H9 (cell line): ENCODE data around the gene ADAM23. TPM values are rescaled to one million over a fixed set of nuclear protein-coding genes. Genes with fewer than 3 reads are reported as not detected.

ENCODE experiments used
- DNase-seq: peaks from one replicate; pipeline ENCODE4 v3.0.0-alpha.2; 2017
- H2AFZ ChIP-seq: one replicate; pipeline ENCODE4 v1.6.1; 2013; ENCODE audit warnings: mild to moderate bottlenecking, low read length, control low read depth, moderate library complexity
- H2AK5ac ChIP-seq: 2 replicates; pipeline ENCODE4 v1.6.1; 2013; ENCODE audit warnings: low read length, control low read depth, mixed read lengths; ENCODE audit not compliant: insufficient read length
- H2BK120ac ChIP-seq: one replicate; pipeline ENCODE4 v1.6.1; 2013; ENCODE audit warnings: low read depth, mild to moderate bottlenecking, low read length, control low read depth, inconsistent platforms; ENCODE audit not compliant: poor library complexity, severe bottlenecking
- H2BK12ac ChIP-seq: 2 replicates; pipeline ENCODE4 v1.6.1; 2013; ENCODE audit warnings: low read length, control low read depth, mixed read lengths, low read depth; ENCODE audit not compliant: insufficient read length
- H2BK15ac ChIP-seq: 2 replicates; pipeline ENCODE4 v1.6.1; 2013; ENCODE audit warnings: low read depth, low read length, control low read depth
- H2BK20ac ChIP-seq: one replicate; pipeline ENCODE4 v1.6.1; 2013; ENCODE audit warnings: low read depth, mild to moderate bottlenecking, low read length, control low read depth, inconsistent platforms; ENCODE audit not compliant: poor library complexity, severe bottlenecking
- H2BK5ac ChIP-seq: 2 replicates; pipeline ENCODE4 v1.6.1; 2013; ENCODE audit warnings: low read length, control low read depth, mixed read lengths; ENCODE audit not compliant: insufficient read length
- H3K14ac ChIP-seq: 2 replicates; pipeline ENCODE4 v1.6.1; 2013; ENCODE audit warnings: low read length, control low read depth; ENCODE audit not compliant: insufficient read depth
- H3K18ac ChIP-seq: 2 replicates; pipeline ENCODE4 v1.6.1; 2013; ENCODE audit warnings: low read depth, mild to moderate bottlenecking, mixed read lengths, low read length, control low read depth; ENCODE audit not compliant: insufficient read length
- H3K23ac ChIP-seq: 2 replicates; pipeline ENCODE4 v1.6.1; 2013; ENCODE audit warnings: low read length, control low read depth, mixed read lengths, low read depth; ENCODE audit not compliant: insufficient read length
- H3K23me2 ChIP-seq: 2 replicates; pipeline ENCODE4 v1.6.1; 2013; ENCODE audit warnings: low read depth, mild to moderate bottlenecking, mixed read lengths, low read length, control low read depth; ENCODE audit not compliant: insufficient read length, poor library complexity, severe bottlenecking
- H3K27ac ChIP-seq: 2 replicates; pipeline ENCODE4 v1.5.1; 2013; ENCODE audit warnings: low read length, control low read depth, mixed read lengths, low read depth; ENCODE audit not compliant: insufficient read length
- H3K27me3 ChIP-seq: 2 replicates; pipeline ENCODE4 v1.6.1; 2013; ENCODE audit warnings: low read length, control low read depth, inconsistent platforms; ENCODE audit not compliant: insufficient read depth
- H3K4ac ChIP-seq: 2 replicates; pipeline ENCODE4 v1.6.1; 2013; ENCODE audit warnings: low read depth, mild to moderate bottlenecking, control low read depth, inconsistent platforms, low read length, moderate library complexity
- H3K4me1 ChIP-seq: 2 replicates; pipeline ENCODE4 v1.6.1; 2013; ENCODE audit warnings: low read length, control low read depth, inconsistent platforms; ENCODE audit not compliant: insufficient read depth
- H3K4me2 ChIP-seq: 2 replicates; pipeline ENCODE4 v1.6.1; 2013; ENCODE audit warnings: low read length, control low read depth, mixed read lengths; ENCODE audit not compliant: insufficient read length, insufficient read depth
- H3K56ac ChIP-seq: 2 replicates; pipeline ENCODE4 v1.6.1; 2013; ENCODE audit warnings: low read depth, mild to moderate bottlenecking, mixed read lengths, low read length, control low read depth; ENCODE audit not compliant: insufficient read length
- H3K79me1 ChIP-seq: 2 replicates; pipeline ENCODE4 v1.6.1; 2013; ENCODE audit warnings: low read depth, mild to moderate bottlenecking, moderate library complexity, low read length, control low read depth, inconsistent platforms; ENCODE audit not compliant: insufficient read depth, poor library complexity, severe bottlenecking
- H3K79me2 ChIP-seq: 2 replicates; pipeline ENCODE4 v1.6.1; 2013; ENCODE audit warnings: low read length, control low read depth, inconsistent platforms; ENCODE audit not compliant: insufficient read depth
- H3K9ac ChIP-seq: 2 replicates; pipeline ENCODE4 v1.6.1; 2013; ENCODE audit warnings: low read length, control low read depth, mixed read lengths; ENCODE audit not compliant: insufficient read length; ENCODE audit errors: extremely low read depth
- H3K9me3 ChIP-seq: one replicate; pipeline ENCODE4 v1.6.1; 2013; ENCODE audit warnings: low read depth, low read length, inconsistent platforms; ENCODE audit not compliant: control insufficient read depth
- H3T11ph ChIP-seq: one replicate; pipeline ENCODE4 v1.6.1; 2013; ENCODE audit warnings: mild to moderate bottlenecking, low read length, control low read depth, inconsistent platforms
- H4K20me1 ChIP-seq: one replicate; pipeline ENCODE4 v1.6.1; 2013; ENCODE audit not compliant: control insufficient read depth, insufficient read length, insufficient read depth
- H4K5ac ChIP-seq: 2 replicates; pipeline ENCODE4 v1.6.1; 2013; ENCODE audit warnings: low read depth, mild to moderate bottlenecking, mixed read lengths, low read length, control low read depth; ENCODE audit not compliant: insufficient read length
- H4K8ac ChIP-seq: replicated peaks from 2 replicates; pipeline ENCODE4 v1.6.1; 2013; ENCODE audit warnings: low read length, control low read depth, mixed read lengths, low read depth; ENCODE audit not compliant: insufficient read length
- H4K91ac ChIP-seq: 2 replicates; pipeline ENCODE4 v1.6.1; 2013; ENCODE audit warnings: low read depth, mild to moderate bottlenecking, moderate library complexity, mixed read lengths, low read length, control low read depth; ENCODE audit not compliant: insufficient read length
- H3K27ac Mint-ChIP-seq, 3 experiments: 2 replicates in 2 of 3; 3 replicates in 1 of 3; pipeline ENCODE4 v1.8.0; 2020 to 2021; ENCODE audit warnings: mixed read lengths in 3 of 3, mild to moderate bottlenecking in 1 of 3, moderate library complexity in 1 of 3
- H3K27me3 Mint-ChIP-seq: 2 replicates; pipeline ENCODE4 v1.8.0; 2021; ENCODE audit warnings: low read depth, mild to moderate bottlenecking, moderate library complexity, mixed read lengths
- H3K36me3 Mint-ChIP-seq, 3 experiments: 2 replicates in 2 of 3; 3 replicates in 1 of 3; pipeline ENCODE4 v1.8.0; 2020 to 2021; ENCODE audit warnings: low read depth in 3 of 3, mixed read lengths in 3 of 3; ENCODE audit not compliant: insufficient read depth in 1 of 3
- H3K4me1 Mint-ChIP-seq, 2 experiments: 2 replicates each; pipeline ENCODE4 v1.8.0; 2020; ENCODE audit warnings: mixed read lengths in 2 of 2
- H3K4me3 Mint-ChIP-seq, 2 experiments: 2 replicates in 1 of 2; 3 replicates in 1 of 2; pipeline ENCODE4 v1.8.0; 2020 to 2021; ENCODE audit warnings: mild to moderate bottlenecking in 2 of 2, mixed read lengths in 2 of 2, moderate library complexity in 1 of 2
- H3K9me3 Mint-ChIP-seq, 2 experiments: 2 replicates in 1 of 2; 3 replicates in 1 of 2; pipeline ENCODE4 v1.8.0; 2020; ENCODE audit warnings: mild to moderate bottlenecking in 2 of 2, mixed read lengths in 2 of 2, moderate library complexity in 1 of 2
- total RNA-seq: library from RNA; stranded (reverse); gene quantifications from 2 replicates; pipeline ENCODE4 v1.2.1, GENCODE V29; 2021
- TF ChIP-seq, protein P1 (sequence below): fragments of 200-600 bp; sonication (generic); conservative IDR thresholded peaks from 3 replicates; pipeline ENCODE4 v1.8.0; 2021; ENCODE audit warnings: antibody characterized with exemption, mild to moderate bottlenecking

ADAM23 gene
- total RNA-seq, 1 experiment from 2014 or later = 21.4 TPM

DNA sequence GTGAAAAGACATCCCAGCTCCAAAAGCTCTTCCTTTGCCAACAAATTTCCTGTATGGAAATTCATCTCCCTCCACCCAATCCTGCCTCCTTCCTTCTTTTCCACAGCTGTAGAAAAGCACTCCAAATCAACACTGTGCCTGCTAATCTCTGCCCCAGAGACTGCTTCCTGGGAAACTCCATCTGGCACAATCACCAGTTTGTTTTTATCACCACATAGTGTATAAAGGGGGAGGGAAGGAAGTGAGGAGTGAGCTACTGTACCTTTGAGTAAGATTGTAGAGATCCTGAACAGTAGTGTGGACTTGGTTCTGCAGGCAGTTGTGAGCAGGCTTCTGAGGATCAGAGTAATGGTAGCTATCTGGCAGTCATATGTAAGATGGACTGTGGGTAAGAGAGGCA lies 184.3 kb downstream of the ADAM23 start:
- Histone ChIP-seq H3K14ac (no peak overlapping the region), H2BK20ac (no peak overlapping the region), H2AFZ (no peak overlapping the region), H4K91ac (no peak overlapping the region), H3K27me3 (no peaks in the 10 kb centered on the region), H2AK5ac (no peak overlapping the region), H3K9ac (no peak overlapping the region), H3K23ac (no peak overlapping the region), H3K56ac (no peak overlapping the region), H2BK15ac (no peak overlapping the region), H3K27ac (no peak overlapping the region), H2BK120ac (no peak overlapping the region), H3K4me2 (no peak overlapping the region), H2BK12ac (no peak overlapping the region), H2BK5ac (no peak overlapping the region), H3K9me3 (no peaks in the 10 kb centered on the region), H4K8ac (no peak overlapping the region), H3T11ph (no peak overlapping the region), H3K18ac (no peak overlapping the region), H3K79me2 (no peaks in the 10 kb centered on the region), H3K4ac (no peak overlapping the region), H3K23me2 (no peaks in the 10 kb centered on the region), H4K20me1 (no peaks in the 10 kb centered on the region), H3K79me1 (no peaks in the 10 kb centered on the region), H4K5ac (no peak overlapping the region), H3K4me1 (no peaks in the 10 kb centered on the region)
- H3K4me3 Mint-ChIP-seq = no peak overlapping the region
- TF ChIP-seq, protein P1, sequence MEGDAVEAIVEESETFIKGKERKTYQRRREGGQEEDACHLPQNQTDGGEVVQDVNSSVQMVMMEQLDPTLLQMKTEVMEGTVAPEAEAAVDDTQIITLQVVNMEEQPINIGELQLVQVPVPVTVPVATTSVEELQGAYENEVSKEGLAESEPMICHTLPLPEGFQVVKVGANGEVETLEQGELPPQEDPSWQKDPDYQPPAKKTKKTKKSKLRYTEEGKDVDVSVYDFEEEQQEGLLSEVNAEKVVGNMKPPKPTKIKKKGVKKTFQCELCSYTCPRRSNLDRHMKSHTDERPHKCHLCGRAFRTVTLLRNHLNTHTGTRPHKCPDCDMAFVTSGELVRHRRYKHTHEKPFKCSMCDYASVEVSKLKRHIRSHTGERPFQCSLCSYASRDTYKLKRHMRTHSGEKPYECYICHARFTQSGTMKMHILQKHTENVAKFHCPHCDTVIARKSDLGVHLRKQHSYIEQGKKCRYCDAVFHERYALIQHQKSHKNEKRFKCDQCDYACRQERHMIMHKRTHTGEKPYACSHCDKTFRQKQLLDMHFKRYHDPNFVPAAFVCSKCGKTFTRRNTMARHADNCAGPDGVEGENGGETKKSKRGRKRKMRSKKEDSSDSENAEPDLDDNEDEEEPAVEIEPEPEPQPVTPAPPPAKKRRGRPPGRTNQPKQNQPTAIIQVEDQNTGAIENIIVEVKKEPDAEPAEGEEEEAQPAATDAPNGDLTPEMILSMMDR = no peak
- no peaks in the 10 kb centered on the region for H3K9me3 Mint-ChIP-seq
- DNase-seq = no peak
- no peak overlapping the region for H3K27ac Mint-ChIP-seq
- peaks cover 9 to 10% of the 10 kb centered on the region in 2 experiments for H3K4me1 Mint-ChIP-seq
- peaks cover 10% of the 10 kb centered on the region for H3K27me3 Mint-ChIP-seq
- no peaks in the 10 kb centered on the region for H3K36me3 Mint-ChIP-seq
